Liver (tissue), 9 donors: ENCODE measurements around the gene ISG15. TPM values are rescaled to one million over a fixed set of nuclear protein-coding genes. Genes with fewer than 3 reads are reported as not detected.

Experiments
- DNase-seq: peaks from one replicate; pipeline ENCODE4 v3.0.0-alpha.2; 2017; ENCODE audit warnings: low spot score
- H3K27ac ChIP-seq, 2 donors: one replicate each; pipeline ENCODE4 v1.7.0; 2013; ENCODE audit warnings: inconsistent platforms in 2 of 2, low read length in 2 of 2, control low read depth in 1 of 2, low read depth in 1 of 2, mild to moderate bottlenecking in 1 of 2
- H3K27me3 ChIP-seq, 4 donors: one replicate each; pipeline versions ENCODE4 v1.6.1 to v1.7.0; 2013; ENCODE audit warnings: low read length in 3 of 4, inconsistent platforms in 1 of 4, mild to moderate bottlenecking in 1 of 4, moderate library complexity in 1 of 4; ENCODE audit not compliant: control insufficient read depth in 4 of 4, insufficient read depth in 4 of 4
- H3K36me3 ChIP-seq, 4 donors: one replicate each; pipeline versions ENCODE4 v1.6.1 to v1.7.0; 2013; ENCODE audit warnings: low read length in 3 of 4, mild to moderate bottlenecking in 3 of 4, low read depth in 1 of 4, moderate library complexity in 1 of 4; ENCODE audit not compliant: control insufficient read depth in 4 of 4, insufficient read depth in 3 of 4
- H3K4me1 ChIP-seq, 4 donors: one replicate each; pipeline versions ENCODE4 v1.6.1 to v1.7.0; 2013; ENCODE audit warnings: low read length in 3 of 4, mild to moderate bottlenecking in 3 of 4, moderate library complexity in 1 of 4; ENCODE audit not compliant: control insufficient read depth in 4 of 4, insufficient read depth in 4 of 4
- H3K4me3 ChIP-seq, 3 donors: one replicate each; pipeline versions ENCODE4 v1.6.1 to v1.7.0; 2013; ENCODE audit warnings: low read length in 3 of 3, control low read depth in 1 of 3, low read depth in 1 of 3, mild to moderate bottlenecking in 1 of 3
- H3K9ac ChIP-seq, 2 donors: one replicate each; pipeline ENCODE4 v1.7.0; 2013; ENCODE audit warnings: low read length in 2 of 2, mild to moderate bottlenecking in 2 of 2, moderate library complexity in 2 of 2, control low read depth in 1 of 2, low read depth in 1 of 2
- H3K9me3 ChIP-seq, 4 donors: one replicate each; pipeline versions ENCODE4 v1.6.1 to v1.7.0; 2013; ENCODE audit warnings: low read length in 3 of 4; ENCODE audit not compliant: control insufficient read depth in 4 of 4
- ATF3 ChIP-seq: IDR thresholded peaks from 2 replicates; pipeline ENCODE4 v1.6.1; 2016; ENCODE audit warnings: antibody characterized with exemption
- CTCF ChIP-seq: fragments of 150-350 bp; IDR thresholded peaks from 2 replicates; pipeline ENCODE4 v1.5.1; 2017; ENCODE audit warnings: improper control_type of control experiment, low read depth, low read length; ENCODE audit not compliant: missing input control
- EGR1 ChIP-seq, 2 donors: IDR thresholded peaks; 2 replicates each; pipeline ENCODE4 v1.6.1; 2016 to 2018; ENCODE audit warnings: antibody characterized with exemption in 2 of 2, low read depth in 2 of 2
- FOXA1 ChIP-seq: IDR thresholded peaks from 2 replicates; pipeline ENCODE4 v1.6.1; 2016; ENCODE audit warnings: antibody characterized with exemption
- FOXA2 ChIP-seq: IDR thresholded peaks from 2 replicates; pipeline ENCODE4 v1.6.1; 2016; ENCODE audit warnings: antibody characterized with exemption
- GABPA ChIP-seq, 2 donors: IDR thresholded peaks in 1 of 2; conservative IDR thresholded peaks in 1 of 2; 2 replicates each; pipeline ENCODE4 v1.6.1; 2016; ENCODE audit warnings: antibody characterized with exemption in 2 of 2, mild to moderate bottlenecking in 1 of 2, moderate library complexity in 1 of 2
- HNF4A ChIP-seq, 2 donors: conservative IDR thresholded peaks; 2 replicates each; pipeline ENCODE4 v1.6.1; 2016; ENCODE audit warnings: antibody characterized with exemption in 2 of 2, mild to moderate bottlenecking in 2 of 2
- HNF4G ChIP-seq: IDR thresholded peaks from 2 replicates; pipeline ENCODE4 v1.6.1; 2016; ENCODE audit warnings: antibody characterized with exemption
- JUND ChIP-seq, 2 donors: IDR thresholded peaks; 2 replicates each; pipeline ENCODE4 v1.6.1; 2016; ENCODE audit warnings: antibody characterized with exemption in 2 of 2
- MAX ChIP-seq: IDR thresholded peaks from 2 replicates; pipeline ENCODE4 v1.6.1; 2016; ENCODE audit warnings: antibody characterized with exemption
- NR2F2 ChIP-seq: IDR thresholded peaks from 2 replicates; pipeline ENCODE4 v1.6.1; 2016; ENCODE audit warnings: antibody characterized with exemption
- RAD21 ChIP-seq, 2 donors: IDR thresholded peaks; 2 replicates each; pipeline ENCODE4 v1.6.1; 2016; ENCODE audit warnings: antibody characterized with exemption in 2 of 2, mild to moderate bottlenecking in 2 of 2
- REST ChIP-seq: IDR thresholded peaks from 2 replicates; pipeline ENCODE4 v1.6.1; 2016; ENCODE audit warnings: antibody characterized with exemption, mild to moderate bottlenecking
- RXRA ChIP-seq, 2 donors: IDR thresholded peaks; 2 replicates each; pipeline ENCODE4 v1.6.1; 2017 to 2018; ENCODE audit warnings: antibody characterized with exemption in 2 of 2, mild to moderate bottlenecking in 1 of 2
- SP1 ChIP-seq: IDR thresholded peaks from 2 replicates; pipeline ENCODE4 v1.6.1; 2018; ENCODE audit warnings: antibody characterized with exemption, mild to moderate bottlenecking
- TAF1 ChIP-seq: conservative IDR thresholded peaks from 2 replicates; pipeline ENCODE4 v1.6.1; 2016; ENCODE audit warnings: antibody characterized with exemption, mild to moderate bottlenecking
- YY1 ChIP-seq: IDR thresholded peaks from 2 replicates; pipeline ENCODE4 v1.6.1; 2016; ENCODE audit warnings: antibody characterized with exemption, mild to moderate bottlenecking
- ZBTB33 ChIP-seq: IDR thresholded peaks from 2 replicates; pipeline ENCODE4 v1.6.1; 2016; ENCODE audit warnings: antibody characterized with exemption
- WGBS: extraction: QIAGEN DNeasy Blood & Tissue Kit; methylation state at CpG from one replicate; pipeline ENCODE4 v1.1.7; 2013; 5-methylcytosine and 5-hydroxymethylcytosine counted together
- polyA plus RNA-seq, 2 donors: library from polyadenylated mRNA; stranded (reverse) in 1 of 2; unstranded in 1 of 2; fragments of 200-250 nt in 1 of 2; fragments of >200 nt in 1 of 2; fragmentation: Nextera tagmentation in 1 of 2; extraction: Ambion mirVana in 1 of 2; gene quantifications; one replicate each; pipeline versions ENCODE4 v1.2.1 to v1.2.3, GENCODE V29; 2013 to 2015
- total RNA-seq, 2 donors: library from RNA; depleted of rRNA; stranded (reverse); fragments of >200 nt; gene quantifications; one replicate each; pipeline ENCODE4 v1.2.3, GENCODE V29; 2014
- donor health status: healthy.
- donor health status: healthy.
- donor health status: healthy.
- donor health status: healthy.
- donor health status: healthy.

ISG15 gene
- total RNA-seq (10 to 100 TPM in 1 of 2 donors, 1 to 10 TPM in 1; 9.3 to 30.1 TPM), polyA plus RNA-seq (10 to 100 TPM; 82.8 to 89.4 TPM)

- Histone ChIP-seq H3K4me3 (peak within 1 kb of the TSS; percentile 69 to 94 (median 78)), H3K4me1 (peaks cover 2 to 15% (median 11%) of the 10 kb centered on the region in 4 donors), H3K9me3 (no peaks in the 10 kb centered on the region), H3K9ac (peak within 1 kb of the TSS; percentile 92 to 93), H3K27ac (peak within 1 kb of the TSS; percentile 88 to 97), H3K36me3 (no peaks in the 10 kb centered on the region), H3K27me3 (no peaks in the 10 kb centered on the region)
- TF ChIP-seq NR2F2 (no peak), TAF1 (peak; percentile 24), ZBTB33 (peak; percentile 67), GABPA (IDR thresholded peaks at IDR 0.05 in 1 of 2, conservative IDR thresholded peaks at IDR 0.05 in 1 of 2) (peak in 1 of 2 donors; percentile 76), CTCF (no peak), FOXA1 (no peak), RAD21 (IDR thresholded peaks at IDR 0.05) (peak in 1 of 2 donors; percentile 46), ATF3 (no peak), REST (peak; percentile 85), SP1 (peak; percentile 79), RXRA (IDR thresholded peaks at IDR 0.05) (peak in 1 of 2 donors; percentile 24), MAX (peak; percentile 79), EGR1 (IDR thresholded peaks at IDR 0.05; ENCODE audit: low read depth in 2 of 2) (no peak), JUND (IDR thresholded peaks at IDR 0.05) (no peak), HNF4G (no peak), FOXA2 (no peak), YY1 (peak; percentile 82), HNF4A (conservative IDR thresholded peaks at IDR 0.05) (peak; percentile 31 to 49)
- 4% methylated on average over 30 of the region's 30 CpGs for WGBS
- peak; percentile 81 for DNase-seq
These were observed at the start of gene ISG15 for GRCh38 chr1:1013105-1013921. TSS of gene ISG15 (plus strand) at chr1:1013497. CDS start at chr1:1013574, 77 bp downstream.
